ENCODE measurements around the gene CDADC1. TPM values are rescaled to one million over a fixed set of nuclear protein-coding genes. Genes with fewer than 3 reads are reported as not detected.
A peak's percentile ranks its signal among the peaks of the same experiment; 100 is the strongest.

The CDADC1 gene
- total and polyA plus RNA-seq, 7 donors, result 3.3 to 7.8 (median 4.7) TPM

GRCh38 chr13:49308921-49309408, 61.2 kb downstream of the CDADC1 start:
- TF ChIP-seq, protein P1, sequence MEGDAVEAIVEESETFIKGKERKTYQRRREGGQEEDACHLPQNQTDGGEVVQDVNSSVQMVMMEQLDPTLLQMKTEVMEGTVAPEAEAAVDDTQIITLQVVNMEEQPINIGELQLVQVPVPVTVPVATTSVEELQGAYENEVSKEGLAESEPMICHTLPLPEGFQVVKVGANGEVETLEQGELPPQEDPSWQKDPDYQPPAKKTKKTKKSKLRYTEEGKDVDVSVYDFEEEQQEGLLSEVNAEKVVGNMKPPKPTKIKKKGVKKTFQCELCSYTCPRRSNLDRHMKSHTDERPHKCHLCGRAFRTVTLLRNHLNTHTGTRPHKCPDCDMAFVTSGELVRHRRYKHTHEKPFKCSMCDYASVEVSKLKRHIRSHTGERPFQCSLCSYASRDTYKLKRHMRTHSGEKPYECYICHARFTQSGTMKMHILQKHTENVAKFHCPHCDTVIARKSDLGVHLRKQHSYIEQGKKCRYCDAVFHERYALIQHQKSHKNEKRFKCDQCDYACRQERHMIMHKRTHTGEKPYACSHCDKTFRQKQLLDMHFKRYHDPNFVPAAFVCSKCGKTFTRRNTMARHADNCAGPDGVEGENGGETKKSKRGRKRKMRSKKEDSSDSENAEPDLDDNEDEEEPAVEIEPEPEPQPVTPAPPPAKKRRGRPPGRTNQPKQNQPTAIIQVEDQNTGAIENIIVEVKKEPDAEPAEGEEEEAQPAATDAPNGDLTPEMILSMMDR (IDR thresholded peaks at IDR 0.05), result no peak
- Histone ChIP-seq H3K4me3 (no peak overlapping the region), H3K9me3 (no peaks in the 10 kb centered on the region), H3K36me3 (ENCODE audit: insufficient read depth in 1 of 2, low read depth in 1 of 2) (no peaks in the 10 kb centered on the region), H3K27ac (peak overlapping the region; percentile 54), H3K4me1 (peaks cover 11% of the 10 kb centered on the region), H3K27me3 (ENCODE audit: insufficient read depth in 3 of 3, low read length in 2 of 3) (peaks cover 0 to 3% (median 0%) of the 10 kb centered on the region in 3 donors)
- intact Hi-C loops (cut with DNase I), result loop anchor here (5.0 to 10.0 kb wide), 2 partner anchors 536 to 538 kb away; no protein-coding TSS in a partner anchor
- DNase-seq, result peak; percentile 41 to 58
- WGBS, 3 donors, result 40 to 65% (median 41%) methylated on average over 11 of the region's 11 CpGs
- peak in 1 of 4 donors; percentile 38 for ATAC-seq

GRCh38 chr13:49310251-49310650, 62.5 kb downstream of the CDADC1 start:
- Histone ChIP-seq H3K9me3 (no peaks in the 10 kb centered on the region), H3K27ac (no peak overlapping the region), H3K36me3 (ENCODE audit: insufficient read depth in 1 of 2, low read depth in 1 of 2) (no peaks in the 10 kb centered on the region), H3K4me3 (no peak overlapping the region), H3K27me3 (ENCODE audit: insufficient read depth in 3 of 3, low read length in 2 of 3) (peaks cover 0 to 3% (median 0%) of the 10 kb centered on the region in 3 donors), H3K4me1 (peaks cover 11% of the 10 kb centered on the region)
- no peak for DNase-seq
- intact Hi-C loops (cut with DNase I), result no loop called here
- TF ChIP-seq, protein P1 (IDR thresholded peaks at IDR 0.05), result no peak
- 82 to 95% (median 87%) methylated on average over 3 of the region's 3 CpGs for WGBS, 3 donors
- no peak for ATAC-seq

DNA sequence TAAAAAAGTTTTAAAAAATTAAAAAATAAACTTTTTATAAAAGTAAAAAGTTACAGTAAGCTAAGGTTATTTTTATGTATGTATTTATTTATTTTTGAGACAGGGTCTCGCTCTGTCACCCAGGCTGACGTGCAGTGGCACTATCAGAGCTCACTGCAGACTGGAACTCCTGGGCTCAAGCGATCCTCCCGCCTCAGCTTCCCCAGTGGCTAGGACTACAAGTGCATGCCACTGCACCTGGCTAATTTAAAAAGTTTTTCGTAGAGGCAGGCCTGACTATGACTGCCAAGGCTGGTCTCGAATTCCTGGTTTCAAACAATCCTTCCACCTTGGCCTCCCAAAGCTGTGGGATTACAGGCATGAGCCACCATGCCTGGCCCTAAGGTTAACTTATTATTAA, 64.1 kb downstream of the CDADC1 start:
- TF ChIP-seq, protein P1 (IDR thresholded peaks at IDR 0.05), result no peak
- intact Hi-C loops (cut with DNase I), result no loop called here
- WGBS, 3 donors, result 89 to 94% (median 91%) methylated on average over 6 of the region's 6 CpGs
- peaks cover 11% of the 10 kb centered on the region for H3K4me1 ChIP-seq
- ATAC-seq (no peak), DNase-seq (no peak)
- H3K4me3 ChIP-seq, result no peak overlapping the region
- H3K9me3 ChIP-seq, result no peaks in the 10 kb centered on the region
- H3K27me3 ChIP-seq (ENCODE audit: insufficient read depth in 3 of 3, low read length in 2 of 3), result peaks cover 0 to under 1% (median 0%) of the 10 kb centered on the region in 3 donors
- H3K27ac ChIP-seq, result no peak overlapping the region
- no peaks in the 10 kb centered on the region for H3K36me3 ChIP-seq (ENCODE audit: insufficient read depth in 1 of 2, low read depth in 1 of 2)

- WGBS, 3 donors, result 76 to 84% (median 82%) methylated on average over 6 of the region's 6 CpGs
- peak overlapping the region; percentile 5 for H3K27ac ChIP-seq
- TF ChIP-seq, protein P1 (IDR thresholded peaks at IDR 0.05), result no peak
Observed at GRCh38 chr13:49314344-49314882, 66.7 kb downstream of the CDADC1 start.

More at GRCh38 chr13:49314344-49314882, 66.7 kb downstream of the CDADC1 start:
- Histone ChIP-seq H3K36me3 (ENCODE audit: insufficient read depth in 1 of 2, low read depth in 1 of 2) (no peaks in the 10 kb centered on the region), H3K9me3 (no peaks in the 10 kb centered on the region), H3K27me3 (ENCODE audit: insufficient read depth in 3 of 3, low read length in 2 of 3) (no peaks in the 10 kb centered on the region), H3K4me3 (no peak overlapping the region), H3K4me1 (no peaks in the 10 kb centered on the region)
- DNase-seq, result no peak
- no peak for ATAC-seq
- intact Hi-C loops (cut with DNase I), result no loop called here
